Measurements from ENCODE around the gene MALRD1.

MALRD1 gene

DNA sequence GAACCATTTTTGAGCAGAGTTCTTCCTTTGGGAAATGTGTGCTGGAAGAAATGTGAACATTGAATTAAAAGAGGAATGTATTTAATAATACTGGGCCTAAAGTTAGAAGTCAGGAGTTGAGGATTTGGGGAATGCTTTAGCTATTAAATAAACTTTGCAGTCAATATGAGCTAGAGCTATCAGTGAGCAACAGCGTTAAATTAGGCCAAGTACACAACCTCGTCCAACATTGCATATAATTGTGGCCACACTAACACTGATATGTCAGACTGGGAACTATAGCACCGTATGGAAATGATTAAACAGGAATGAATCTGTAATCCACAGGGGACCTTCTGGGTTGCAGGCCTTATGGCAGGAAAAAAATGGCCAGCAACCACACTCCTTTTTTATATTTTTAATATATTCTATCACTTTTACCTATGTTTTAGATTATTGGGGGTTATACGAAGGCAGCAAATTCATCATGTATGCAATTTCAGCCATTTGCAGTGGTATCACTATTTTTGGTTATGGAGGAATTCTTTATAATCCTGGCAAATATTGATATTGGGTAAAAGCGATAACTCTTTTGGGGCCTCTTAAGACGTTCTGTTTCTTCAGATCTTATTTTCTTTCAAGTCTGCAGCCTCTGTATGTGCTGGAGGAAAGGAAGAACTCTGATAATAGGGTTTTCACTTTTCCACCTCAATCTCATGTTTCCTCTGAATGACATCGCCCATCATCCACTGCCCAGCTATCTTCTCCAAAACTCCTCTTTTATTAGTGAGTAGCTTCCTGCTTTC, 531.4 kb downstream of the MALRD1 start:
- no peak for DNase-seq

DNA sequence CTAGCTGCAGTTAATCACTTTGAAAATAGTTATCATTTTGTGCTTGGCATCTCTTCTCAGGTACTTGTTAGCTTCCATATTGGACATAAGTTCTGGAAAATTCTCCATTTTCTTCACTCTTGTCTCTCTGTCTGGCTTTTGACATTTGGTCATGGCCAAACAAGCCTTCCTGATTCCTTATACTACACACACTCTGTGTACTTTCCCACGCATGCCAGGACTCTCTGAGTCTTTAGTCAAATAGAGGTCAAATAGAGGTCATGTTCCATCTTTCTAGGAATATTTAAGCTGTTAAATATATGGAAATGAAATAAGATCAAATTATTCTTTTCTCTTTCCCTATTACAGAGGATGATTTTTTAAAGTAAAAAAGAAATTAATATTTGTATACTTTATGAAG, 532.1 kb downstream of the MALRD1 start:
- DNase-seq, result no peak

DNA sequence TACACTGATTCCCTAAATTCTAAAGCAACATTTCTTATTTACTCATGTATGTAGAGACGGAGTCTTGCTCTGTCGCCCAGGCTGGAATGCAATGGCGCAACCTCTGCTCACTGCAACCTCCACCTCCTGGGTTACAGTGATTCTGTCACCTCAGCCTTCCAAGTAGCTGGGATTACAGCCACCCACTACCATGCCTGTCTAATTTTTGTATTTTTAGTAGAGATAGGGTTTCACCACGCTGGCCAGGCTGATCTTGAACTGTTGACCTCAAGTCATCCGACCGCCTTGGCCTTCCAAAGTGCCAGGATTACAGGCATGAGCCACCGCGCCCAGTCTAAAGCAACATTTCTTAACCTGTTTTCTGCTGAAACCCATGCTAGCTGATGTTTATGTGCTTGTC, 540.0 kb downstream of the MALRD1 start:
- DNase-seq, result no peak

DNA sequence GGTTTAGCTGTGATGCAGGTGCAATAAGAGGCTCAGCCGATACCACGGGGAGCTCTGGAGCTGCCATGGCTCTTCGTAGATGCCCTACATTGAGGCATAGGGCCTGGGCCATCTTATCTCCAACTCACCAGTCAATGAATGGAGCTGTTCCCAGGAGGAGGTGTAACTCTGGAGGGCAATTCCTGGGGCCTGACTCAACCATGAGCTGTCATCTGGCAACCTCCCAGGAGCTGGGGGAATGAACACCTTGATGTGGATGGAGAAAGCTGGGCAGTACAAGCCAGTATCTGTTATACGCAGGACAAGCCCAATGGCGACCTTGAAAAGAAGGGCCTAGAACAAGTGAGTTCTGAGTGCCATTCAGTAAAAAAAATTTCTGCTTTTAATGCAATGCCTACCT, 543.7 kb downstream of the MALRD1 start:
- no peak for DNase-seq

- DNase-seq, result no peak
Observed at GRCh38 chr10:19595212-19595845, 546.7 kb downstream of the MALRD1 start.

GRCh38 chr10:19605806-19606205, 557.2 kb downstream of the MALRD1 start:
- no peak for DNase-seq

DNA sequence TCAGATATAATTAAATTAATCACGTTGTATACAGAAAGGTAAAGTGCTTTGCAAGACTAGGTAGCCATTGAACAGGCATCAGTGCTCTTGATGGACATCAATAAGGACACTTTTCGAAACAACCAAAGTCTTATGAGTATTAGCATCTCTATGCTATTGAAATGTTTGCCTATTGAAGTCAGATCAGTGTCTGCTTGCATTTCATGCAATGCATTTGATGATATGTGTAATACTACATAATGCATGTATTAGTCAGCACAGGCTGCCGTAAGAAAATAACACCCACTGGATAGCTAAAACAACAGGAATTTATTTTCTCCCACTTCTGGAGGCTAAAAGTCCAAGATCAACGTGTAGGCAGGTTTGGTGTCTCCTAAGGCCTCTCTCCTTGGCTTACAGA, 558.4 kb downstream of the MALRD1 start:
- DNase-seq, result no peak

- no peak for DNase-seq
Observed at GRCh38 chr10:19611775-19612174, 563.2 kb downstream of the MALRD1 start.

DNA sequence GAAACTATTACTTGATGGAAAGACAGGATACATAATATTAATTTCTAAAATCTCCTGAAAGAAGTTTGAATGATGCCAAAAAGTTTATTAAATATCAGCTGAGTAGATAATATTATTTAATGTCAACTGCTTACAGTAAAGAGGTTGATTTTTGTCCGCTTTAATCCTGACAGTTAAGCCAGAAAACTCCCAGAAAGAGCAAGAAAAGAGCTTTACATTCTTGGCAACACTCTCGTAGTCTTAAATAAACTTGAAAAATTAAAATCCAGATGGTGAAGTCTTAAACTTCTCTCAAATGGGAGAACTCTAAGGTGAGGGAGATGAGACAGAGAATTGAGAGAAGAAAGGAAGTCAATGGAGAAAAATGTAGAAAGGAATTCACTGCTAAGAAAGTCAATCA, 568.4 kb downstream of the MALRD1 start:
- no peak for DNase-seq

- DNase-seq, result no peak
Observed at GRCh38 chr10:19620811-19621210, 572.2 kb downstream of the MALRD1 start.

- no peak for DNase-seq
Observed at GRCh38 chr10:19623321-19623720, 574.7 kb downstream of the MALRD1 start.

DNA sequence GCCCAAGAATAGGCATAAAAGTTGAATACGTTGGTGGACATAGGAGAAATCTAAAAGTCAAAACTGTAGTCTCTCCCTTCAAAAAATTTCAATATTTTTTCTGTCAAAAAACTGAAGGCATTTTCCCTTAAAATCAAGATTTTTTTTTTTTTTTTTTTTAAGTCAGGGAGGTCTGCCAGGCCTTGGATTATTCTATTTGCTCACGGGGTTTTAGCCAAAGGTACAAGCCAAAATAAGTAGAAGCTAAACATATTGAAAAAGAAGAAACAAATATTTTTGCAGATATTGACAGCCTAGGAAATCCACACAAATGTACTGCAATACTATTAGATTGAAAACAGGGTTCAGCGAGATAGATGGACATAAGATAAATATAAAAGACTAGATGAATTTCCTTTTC, 577.6 kb downstream of the MALRD1 start:
- no peak for DNase-seq

- no peak for DNase-seq
Observed at GRCh38 chr10:19628767-19629560, 580.4 kb downstream of the MALRD1 start.

GRCh38 chr10:19629567-19629966, 581.0 kb downstream of the MALRD1 start:
- no peak for DNase-seq

DNA sequence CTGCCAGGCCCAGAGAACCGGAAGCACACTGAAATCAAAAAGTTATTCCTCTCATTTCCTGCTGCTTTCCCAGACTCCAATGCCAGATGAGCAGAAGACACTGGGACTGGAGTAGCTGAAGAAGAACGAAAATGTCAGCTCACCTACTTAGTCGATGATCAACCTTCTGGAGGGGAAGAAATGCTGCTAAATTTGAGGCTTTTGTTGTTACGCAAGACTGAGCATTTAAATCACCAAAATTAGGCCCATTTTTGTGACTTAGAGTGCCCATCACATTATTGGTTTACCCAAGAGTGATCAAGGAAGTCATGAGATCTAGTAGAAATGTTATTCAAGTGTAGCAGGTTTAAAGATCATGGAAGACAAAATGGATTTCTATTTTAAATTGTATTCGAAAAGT, 585.6 kb downstream of the MALRD1 start:
- DNase-seq, result no peak

DNA sequence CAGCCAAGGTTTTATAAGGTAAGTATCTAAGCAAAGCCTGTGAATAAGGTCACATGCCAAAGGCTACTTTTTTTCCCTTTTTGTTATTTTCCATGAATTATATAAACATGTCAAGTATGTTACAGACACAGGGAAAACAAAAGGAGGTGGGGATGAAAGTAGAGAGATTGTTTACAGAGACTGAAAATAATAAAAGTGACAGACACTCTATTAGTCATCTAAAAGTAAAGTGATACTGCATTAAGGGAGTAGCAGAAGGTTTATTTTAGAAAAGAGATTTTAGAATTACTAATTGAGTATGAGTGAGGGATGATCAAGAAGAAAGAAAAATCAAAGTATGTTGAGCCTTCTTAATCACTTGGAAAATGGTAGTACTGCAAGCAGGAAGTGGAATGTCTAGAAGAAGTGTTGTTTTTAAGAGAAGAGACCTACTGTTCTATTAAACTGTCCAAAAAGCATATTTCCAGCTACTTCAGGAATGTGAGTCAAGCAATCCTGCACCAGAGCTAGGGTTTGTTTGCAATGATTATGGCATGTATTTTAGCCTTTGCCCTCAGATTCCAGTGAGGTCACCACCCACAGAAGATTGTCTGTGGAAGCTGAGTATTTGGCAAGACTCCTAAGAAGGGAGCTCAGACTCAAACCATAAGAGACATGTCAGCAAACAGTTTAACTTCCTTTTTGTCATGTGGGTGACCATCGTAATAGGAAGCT, 589.7 kb downstream of the MALRD1 start:
- DNase-seq, result no peak

DNA sequence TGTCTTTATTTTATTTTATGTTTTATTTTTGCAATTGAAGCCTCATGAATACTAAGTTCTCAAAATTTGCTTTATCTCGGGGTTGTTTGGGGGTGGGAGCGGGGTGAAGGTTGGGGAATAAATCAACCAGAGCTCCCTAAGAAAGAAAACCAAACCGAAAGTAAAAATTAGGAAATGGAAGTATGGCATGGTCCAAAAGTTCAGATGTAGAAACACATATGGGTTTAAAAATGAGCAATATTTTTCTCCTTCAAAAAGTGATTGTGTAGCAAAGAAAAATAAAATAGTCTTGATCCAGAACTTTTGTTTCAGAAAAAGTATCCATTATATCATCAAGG, 590.3 kb downstream of the MALRD1 start:
- DNase-seq, result no peak

DNA sequence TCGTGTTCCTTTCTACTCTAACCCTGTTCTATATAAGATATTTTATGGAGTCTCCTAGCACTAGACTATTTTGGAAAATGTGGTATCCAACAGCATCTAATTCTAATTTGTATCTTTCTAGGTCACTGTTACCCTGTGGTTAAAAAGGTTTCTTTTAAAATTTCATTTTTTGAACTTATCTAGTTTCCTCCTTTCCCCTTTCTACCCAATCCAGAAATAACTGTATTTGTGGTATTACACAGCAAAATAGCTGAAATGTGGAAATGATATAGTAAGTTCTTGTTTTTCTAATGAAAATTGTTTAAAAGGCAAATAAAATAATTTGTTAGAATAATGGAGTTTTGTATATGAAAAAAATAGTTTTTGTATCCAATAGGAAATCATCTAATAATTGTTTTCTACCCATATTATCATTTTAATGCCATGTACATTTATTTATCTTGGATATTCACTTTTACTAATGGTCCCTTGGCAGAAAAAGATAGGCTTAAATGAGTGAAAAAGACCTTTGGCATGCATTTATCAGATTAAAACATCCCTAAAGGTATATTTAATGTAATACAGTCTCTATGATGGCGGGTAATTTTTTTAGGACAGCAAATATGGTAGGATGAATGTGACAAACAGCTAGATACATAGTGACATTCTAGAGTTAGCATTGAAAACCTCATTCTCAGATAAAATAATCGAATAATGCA, 592.1 kb downstream of the MALRD1 start:
- no peak for DNase-seq

DNA sequence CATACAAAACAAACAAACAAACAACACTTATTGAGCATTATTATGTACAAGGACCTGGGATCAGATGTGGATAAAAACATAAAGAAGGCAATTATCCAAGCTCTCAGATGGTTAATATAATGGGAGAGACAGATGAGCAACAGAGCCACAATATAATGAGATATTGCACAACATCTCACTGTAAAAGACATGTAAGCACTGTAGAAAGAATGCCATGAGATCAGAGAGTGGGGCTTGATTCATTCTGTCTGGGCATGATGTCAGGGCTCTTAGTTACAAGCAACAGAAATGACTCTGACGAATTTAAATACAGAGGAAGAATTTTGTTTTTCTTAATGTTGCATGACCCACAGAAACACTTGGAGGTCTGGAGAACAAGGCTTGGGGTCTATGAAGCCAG, 602.9 kb downstream of the MALRD1 start:
- DNase-seq, result no peak

DNA sequence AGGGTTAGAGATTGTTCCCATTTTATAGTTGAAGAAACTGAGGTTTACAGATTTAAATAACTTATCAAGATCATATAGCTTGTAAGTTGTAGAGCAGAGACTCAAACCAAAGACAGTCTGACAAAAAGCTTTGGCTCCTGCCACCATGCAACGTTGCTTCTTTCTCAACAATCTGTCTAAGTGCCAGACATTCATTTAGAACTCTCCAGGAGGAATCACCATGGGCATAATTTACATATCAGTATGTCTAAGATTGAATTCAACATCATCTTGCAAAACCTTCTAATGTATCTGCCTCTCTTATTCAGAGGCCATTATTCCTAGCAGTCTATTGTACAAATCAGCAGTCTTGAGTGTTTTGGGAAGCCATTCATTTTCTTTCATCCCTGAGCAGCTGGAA, 604.1 kb downstream of the MALRD1 start:
- no peak for DNase-seq

DNA sequence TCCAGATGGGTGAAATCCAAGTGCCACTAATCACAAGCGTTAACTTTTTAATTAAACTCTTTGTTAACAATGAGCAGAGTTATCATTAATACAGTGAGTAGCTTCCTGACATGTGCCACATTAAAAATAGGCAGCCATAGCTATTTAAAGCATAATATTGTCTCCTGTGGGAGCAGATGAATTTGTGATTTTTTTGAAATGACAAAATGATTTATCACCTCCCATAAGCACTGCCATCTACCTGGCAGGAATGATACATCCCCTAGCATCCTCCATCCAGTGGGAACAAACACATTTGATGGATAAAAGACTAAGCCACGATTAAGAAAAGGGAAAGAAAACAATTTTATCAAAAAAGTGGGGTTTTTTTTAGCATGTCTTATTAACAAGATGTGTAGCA, 605.3 kb downstream of the MALRD1 start:
- no peak for DNase-seq

GRCh38 chr10:19654576-19654975, 606.0 kb downstream of the MALRD1 start:
- no peak for DNase-seq

All from NCI-H1436 (cell line).